ENCODE results near the gene PPP1R15A.
"Not testable (repeated sequence)": the region's sequence is repeated elsewhere in the genome, so short reads cannot be mapped to it uniquely, and the experiment has no call there.

Gene PPP1R15A

GRCh38 chr19:48881741-48882657 is 9.8 kb downstream of the PPP1R15A start:
- DNase-seq: no peak

- no peak for DNase-seq
Observed at GRCh38 chr19:48883726-48884125, 11.5 kb downstream of the PPP1R15A start.

- DNase-seq: no peak
Observed at GRCh38 chr19:48887861-48888612, 15.8 kb downstream of the PPP1R15A start.

GRCh38 chr19:48889496-48889895 is 17.3 kb downstream of the PPP1R15A start:
- not testable (repeated sequence) for DNase-seq

- no peak for DNase-seq
Observed at GRCh38 chr19:48890551-48890950, 18.3 kb downstream of the PPP1R15A start.

- DNase-seq: no peak
Observed at GRCh38 chr19:48895226-48895625, 23.0 kb downstream of the PPP1R15A start.

- no peak for DNase-seq
Observed at GRCh38 chr19:48896191-48896720, 24.0 kb downstream of the PPP1R15A start.

GRCh38 chr19:48897181-48897580 is 25.0 kb downstream of the PPP1R15A start:
- DNase-seq: no peak

- not testable (repeated sequence) for DNase-seq
Observed at GRCh38 chr19:48899386-48899749, 27.1 kb downstream of the PPP1R15A start.

GRCh38 chr19:48899781-48900476 is 27.7 kb downstream of the PPP1R15A start, which contains the start of gene NUCB1:
Gene NUCB1, plus strand, starts transcription at chr19:48900312. Its CDS starts 485 bp downstream, at chr19:48900797.
- peak; percentile 99 for DNase-seq

- DNase-seq: no peak
Observed at GRCh38 chr19:48900477-48901406, 28.5 kb downstream of the PPP1R15A start.

- DNase-seq: not testable (repeated sequence)
Observed at GRCh38 chr19:48902291-48902690, 30.1 kb downstream of the PPP1R15A start.

GRCh38 chr19:48903788-48904187 is 31.6 kb downstream of the PPP1R15A start:
- not testable (repeated sequence) for DNase-seq

- no peak for DNase-seq
Observed at GRCh38 chr19:48905664-48906063, 33.4 kb downstream of the PPP1R15A start.

GRCh38 chr19:48906324-48906723 is 34.1 kb downstream of the PPP1R15A start:
- DNase-seq: no peak

GRCh38 chr19:48907671-48908070 is 35.5 kb downstream of the PPP1R15A start:
- DNase-seq: no peak

- not testable (repeated sequence) for DNase-seq
Observed at GRCh38 chr19:48909424-48910077, 37.3 kb downstream of the PPP1R15A start.

GRCh38 chr19:48910803-48911202 is 38.6 kb downstream of the PPP1R15A start:
- DNase-seq: no peak

GRCh38 chr19:48913114-48913889 is 41.1 kb downstream of the PPP1R15A start:
- no peak for DNase-seq

GRCh38 chr19:48914181-48914580 is 42.0 kb downstream of the PPP1R15A start:
- DNase-seq: no peak

Data from stimulated activated naive CD4-positive, alpha-beta T cell treated with Interleukin-2 at 50 U/mL for 16 hours (primary cell).